SJSA1 (cell line): ENCODE measurements around the gene OIT3. TPM values are rescaled to one million over a fixed set of nuclear protein-coding genes. Genes with fewer than 3 reads are reported as not detected.

Source experiments
- DNase-seq, 2 experiments: peaks; one replicate each; pipeline ENCODE4 v3.0.0-alpha.2; 2015 to 2020; ENCODE audit warnings: low spot score in 2 of 2, low read depth in 1 of 2
- H3K27ac ChIP-seq: fragments of 250-450 bp; sonication (Bioruptor Pico); 2 replicates; pipeline ENCODE4 v1.5.1; 2020; ENCODE audit warnings: mild to moderate bottlenecking, moderate library complexity
- H3K27me3 ChIP-seq: fragments of 250-450 bp; sonication (Bioruptor Pico); replicated peaks from 2 replicates; pipeline ENCODE4 v1.5.1; 2020; ENCODE audit warnings: mild to moderate bottlenecking, moderate library complexity
- H3K36me3 ChIP-seq: fragments of 250-450 bp; sonication (Bioruptor Pico); 2 replicates; pipeline ENCODE4 v1.5.1; 2020; ENCODE audit warnings: mild to moderate bottlenecking
- H3K4me1 ChIP-seq: fragments of 250-450 bp; sonication (Bioruptor Pico); replicated peaks from 2 replicates; pipeline ENCODE4 v1.6.1; 2021; ENCODE audit warnings: mild to moderate bottlenecking
- H3K4me3 ChIP-seq: fragments of 250-450 bp; sonication (Bioruptor Pico); 2 replicates; pipeline ENCODE4 v1.5.1; 2020; ENCODE audit warnings: mild to moderate bottlenecking
- H3K9me3 ChIP-seq: fragments of 250-450 bp; sonication (Bioruptor Pico); replicated peaks from 2 replicates; pipeline ENCODE4 v1.5.1; 2020; ENCODE audit warnings: mild to moderate bottlenecking
- total RNA-seq: library from RNA; depleted of rRNA; stranded (reverse); fragments of >200 nt; shearing (Covaris generic); gene quantifications from 2 replicates; pipeline ENCODE4 v1.2.3, GENCODE V29; 2014

The OIT3 gene
- total RNA-seq, 1 experiment from 2014 or later = not detected

DNA sequence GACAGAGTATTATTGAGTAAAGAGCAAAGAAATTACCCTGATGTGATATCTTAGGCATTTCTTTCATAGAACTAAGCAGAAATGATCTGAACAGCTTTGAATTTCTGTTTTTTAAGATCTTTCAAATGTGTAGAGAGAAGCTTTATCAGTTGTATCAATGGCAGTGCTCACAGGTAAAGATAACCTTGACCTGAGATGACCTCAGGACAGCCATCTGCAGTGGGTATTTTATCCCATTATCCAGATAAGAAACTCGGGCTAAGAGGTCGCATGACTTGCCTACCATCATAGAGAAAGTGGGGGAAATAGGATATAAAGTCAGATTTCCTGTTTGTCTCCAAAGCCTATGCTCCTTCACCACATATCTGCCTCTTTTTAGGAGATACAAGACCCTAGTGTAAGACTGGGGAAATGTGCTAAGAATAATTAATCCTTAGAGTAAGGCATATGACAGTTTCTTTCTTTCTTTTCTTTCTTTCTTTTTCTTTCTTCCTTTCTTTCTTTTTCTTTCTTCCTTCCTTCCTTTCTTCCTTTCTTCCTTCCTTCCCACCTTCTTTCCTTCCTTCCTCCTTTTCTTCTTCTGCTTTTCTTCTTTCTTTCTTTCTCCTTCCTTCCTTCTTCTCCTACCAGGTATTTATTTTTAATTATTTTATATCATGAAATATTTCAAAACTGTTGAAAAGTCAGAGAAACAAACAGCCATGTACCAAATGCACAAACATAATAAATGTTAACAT is 50.1 kb downstream of the OIT3 start:
- H3K4me3 ChIP-seq = no peak overlapping the region
- H3K27me3 ChIP-seq = no peaks in the 10 kb centered on the region; the same call in 1 of the 2 replicates
- H3K27ac ChIP-seq = no peak overlapping the region
- H3K4me1 ChIP-seq = no peaks in the 10 kb centered on the region
- no peaks in the 10 kb centered on the region for H3K9me3 ChIP-seq
- H3K36me3 ChIP-seq = no peaks in the 10 kb centered on the region
- no peak for DNase-seq

GRCh38 chr10:72946963-72947362 is 53.4 kb downstream of the OIT3 start:
- no peaks in the 10 kb centered on the region for H3K36me3 ChIP-seq
- no peaks in the 10 kb centered on the region for H3K4me1 ChIP-seq
- H3K27ac ChIP-seq = no peak overlapping the region
- no peak overlapping the region for H3K4me3 ChIP-seq
- no peak for DNase-seq
- no peaks in the 10 kb centered on the region for H3K9me3 ChIP-seq
- H3K27me3 ChIP-seq = no peaks in the 10 kb centered on the region; the same call in 1 of the 2 replicates

- Histone ChIP-seq H3K27ac (no peak overlapping the region), H3K9me3 (no peaks in the 10 kb centered on the region)
These were observed 55.2 kb downstream of the OIT3 start for GRCh38 chr10:72948762-72949161.

GRCh38 chr10:72951760-72952159 is 58.2 kb downstream of the OIT3 start:
- H3K4me1 ChIP-seq = no peaks in the 10 kb centered on the region
- H3K4me3 ChIP-seq = no peak overlapping the region
- no peaks in the 10 kb centered on the region for H3K36me3 ChIP-seq
- H3K27me3 ChIP-seq = no peaks in the 10 kb centered on the region
- H3K27ac ChIP-seq = no peak overlapping the region
- DNase-seq = no peak
- no peaks in the 10 kb centered on the region for H3K9me3 ChIP-seq

More at GRCh38 chr10:72948762-72949161, 55.2 kb downstream of the OIT3 start:
- Histone ChIP-seq H3K36me3 (no peaks in the 10 kb centered on the region), H3K4me3 (no peak overlapping the region), H3K4me1 (no peaks in the 10 kb centered on the region), H3K27me3 (no peaks in the 10 kb centered on the region)
- no peak for DNase-seq

- Histone ChIP-seq H3K4me1 (no peaks in the 10 kb centered on the region), H3K9me3 (no peaks in the 10 kb centered on the region), H3K27ac (no peak overlapping the region), H3K27me3 (no peaks in the 10 kb centered on the region; the same call in 1 of the 2 replicates), H3K36me3 (no peaks in the 10 kb centered on the region), H3K4me3 (no peak overlapping the region)
- no peak for DNase-seq
These were observed 58.6 kb downstream of the OIT3 start for GRCh38 chr10:72952189-72952588.

- H3K27ac ChIP-seq = no peak overlapping the region
- no peaks in the 10 kb centered on the region; the same call in 1 of the 2 replicates for H3K27me3 ChIP-seq
- no peak for DNase-seq
- H3K9me3 ChIP-seq = no peaks in the 10 kb centered on the region
- no peaks in the 10 kb centered on the region for H3K36me3 ChIP-seq
- no peaks in the 10 kb centered on the region for H3K4me1 ChIP-seq
- H3K4me3 ChIP-seq = no peak overlapping the region
These were observed 59.2 kb downstream of the OIT3 start for GRCh38 chr10:72952642-72953158.

DNA sequence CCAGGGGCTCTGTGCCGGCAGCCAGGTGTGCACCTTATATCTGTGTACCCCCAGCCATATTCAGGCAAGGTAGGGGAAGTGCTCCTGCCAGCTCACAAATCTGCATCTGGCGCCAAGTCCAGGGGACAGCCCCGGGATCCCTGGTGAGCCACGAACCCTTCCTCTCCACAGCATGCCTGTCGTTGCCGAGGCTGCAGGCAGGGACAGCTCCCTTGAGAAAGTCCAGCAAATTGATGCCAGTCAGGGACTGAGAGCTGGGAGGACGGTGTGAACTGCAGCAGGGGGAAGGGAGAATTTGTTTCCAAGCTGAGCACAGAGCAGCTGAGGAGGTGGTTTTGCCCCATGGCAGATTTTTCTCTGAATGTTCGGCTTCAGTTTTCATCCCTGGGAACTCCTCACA is 60.1 kb downstream of the OIT3 start:
- no peaks in the 10 kb centered on the region; the same call in 1 of the 2 replicates for H3K27me3 ChIP-seq
- no peak overlapping the region for H3K4me3 ChIP-seq
- H3K27ac ChIP-seq = no peak overlapping the region
- no peaks in the 10 kb centered on the region for H3K9me3 ChIP-seq
- H3K36me3 ChIP-seq = no peaks in the 10 kb centered on the region
- no peaks in the 10 kb centered on the region for H3K4me1 ChIP-seq
- DNase-seq = no peak

- H3K27me3 ChIP-seq = no peaks in the 10 kb centered on the region; the same call in 1 of the 2 replicates
- H3K27ac ChIP-seq = no peak overlapping the region
- H3K9me3 ChIP-seq = no peaks in the 10 kb centered on the region
These were observed 60.7 kb downstream of the OIT3 start for GRCh38 chr10:72954230-72954595.

DNA sequence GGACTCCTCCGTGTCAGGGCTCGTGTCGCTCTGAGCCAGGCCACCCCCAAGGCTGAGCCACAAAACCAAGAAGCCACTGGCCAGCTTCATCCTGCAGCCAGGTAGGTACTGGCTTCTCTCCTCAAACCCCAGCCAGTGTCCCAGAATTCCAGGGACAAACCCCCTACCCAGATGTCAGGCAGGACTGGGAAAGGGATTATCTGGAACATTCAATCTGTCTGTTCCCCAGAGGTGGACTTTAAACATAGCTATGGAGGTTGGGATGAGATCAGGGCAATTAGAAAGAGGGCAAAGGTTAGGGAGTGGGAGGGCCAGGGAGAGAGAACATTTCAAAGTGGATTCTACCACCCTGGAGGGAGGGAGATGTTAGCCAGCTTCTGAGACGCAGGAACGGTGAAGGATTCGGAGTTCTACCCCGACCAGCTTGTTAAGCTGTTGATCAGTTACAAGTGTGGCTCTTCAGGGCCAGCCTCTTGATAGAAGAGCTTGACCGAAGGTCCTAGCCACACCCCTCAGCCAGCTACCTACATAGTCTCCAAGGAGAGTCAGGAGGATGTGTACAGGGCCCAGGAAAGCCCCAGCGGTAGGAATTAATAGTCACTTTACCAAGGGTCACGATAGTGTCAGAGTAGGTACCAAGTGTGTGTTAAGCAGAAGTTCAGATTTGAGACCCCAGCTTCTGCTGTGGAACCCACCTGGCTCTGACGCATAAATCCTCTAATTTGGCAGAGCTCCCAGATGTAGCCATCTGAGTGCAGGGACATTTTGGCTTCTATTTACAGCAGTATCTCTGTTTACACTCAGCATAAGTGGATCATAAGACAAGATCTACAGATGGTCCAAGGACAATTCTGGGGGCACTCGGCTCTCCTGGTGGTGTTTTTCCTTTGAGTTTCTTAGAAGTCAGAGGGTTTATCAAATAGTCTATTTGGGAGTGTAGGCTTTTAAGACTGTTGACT is 61.3 kb downstream of the OIT3 start, which contains the start of gene PLA2G12B:
Gene PLA2G12B (minus strand): TSS at position 211 of the 959 bp plus-strand sequence. CDS start 121 bp downstream, at position 90.
- H3K4me3 ChIP-seq = no peak within 1 kb of the TSS
- no peak within 1 kb of the TSS for H3K27ac ChIP-seq
- H3K4me1 ChIP-seq = no peaks in the 10 kb centered on the region
- H3K9me3 ChIP-seq = no peaks in the 10 kb centered on the region
- no peaks in the 10 kb centered on the region for H3K36me3 ChIP-seq
- DNase-seq = no peak
- no peaks in the 10 kb centered on the region; the same call in 1 of the 2 replicates for H3K27me3 ChIP-seq

More at GRCh38 chr10:72954230-72954595, 60.7 kb downstream of the OIT3 start:
- DNase-seq = no peak
- Histone ChIP-seq H3K4me1 (no peaks in the 10 kb centered on the region), H3K4me3 (no peak overlapping the region), H3K36me3 (no peaks in the 10 kb centered on the region)

GRCh38 chr10:72956001-72956400 is 62.5 kb downstream of the OIT3 start:
- no peaks in the 10 kb centered on the region for H3K9me3 ChIP-seq
- no peaks in the 10 kb centered on the region for H3K4me1 ChIP-seq
- H3K4me3 ChIP-seq = no peak overlapping the region
- H3K27me3 ChIP-seq = no peaks in the 10 kb centered on the region; the same call in 1 of the 2 replicates
- no peaks in the 10 kb centered on the region for H3K36me3 ChIP-seq
- no peak for DNase-seq
- H3K27ac ChIP-seq = no peak overlapping the region

GRCh38 chr10:72976886-72977285 is 83.3 kb downstream of the OIT3 start:
- Histone ChIP-seq H3K4me3 (no peak overlapping the region), H3K27me3 (no peaks in the 10 kb centered on the region), H3K36me3 (no peaks in the 10 kb centered on the region), H3K9me3 (no peaks in the 10 kb centered on the region; the same call in 1 of the 2 replicates), H3K4me1 (no peaks in the 10 kb centered on the region), H3K27ac (no peak overlapping the region)
- DNase-seq = no peak

GRCh38 chr10:72979709-72980108 is 86.2 kb downstream of the OIT3 start:
- Histone ChIP-seq H3K4me3 (no peak overlapping the region), H3K4me1 (no peaks in the 10 kb centered on the region), H3K27ac (no peak overlapping the region), H3K9me3 (no peaks in the 10 kb centered on the region; the same call in 1 of the 2 replicates), H3K36me3 (no peaks in the 10 kb centered on the region), H3K27me3 (no peaks in the 10 kb centered on the region)
- DNase-seq = no peak

DNA sequence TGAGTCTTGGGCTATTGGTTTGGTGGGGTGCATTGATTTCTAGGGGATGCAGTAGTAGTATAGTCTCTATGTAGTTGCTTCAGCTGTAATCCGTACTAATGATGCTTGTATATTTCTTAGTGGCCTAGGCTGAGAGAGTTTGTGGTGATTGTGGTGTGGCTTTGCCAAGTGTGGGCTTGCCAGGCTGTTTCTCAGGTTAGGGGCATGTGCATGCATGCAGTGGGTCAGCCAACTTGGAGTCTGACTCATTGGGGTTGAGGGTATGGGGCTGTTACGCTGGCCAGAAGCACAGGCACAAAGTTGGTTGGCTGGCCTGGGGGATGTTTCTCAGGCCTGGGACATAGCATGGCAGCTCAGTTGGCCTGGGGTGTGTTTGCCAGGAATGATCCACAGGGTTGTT is 86.8 kb downstream of the OIT3 start:
- no peak for DNase-seq
- H3K4me1 ChIP-seq = no peaks in the 10 kb centered on the region
- H3K27ac ChIP-seq = no peak overlapping the region
- no peak overlapping the region for H3K4me3 ChIP-seq
- H3K36me3 ChIP-seq = no peaks in the 10 kb centered on the region
- H3K9me3 ChIP-seq = no peaks in the 10 kb centered on the region; the same call in 1 of the 2 replicates
- H3K27me3 ChIP-seq = no peaks in the 10 kb centered on the region
